ENCODE results near the gene TBC1D5. TPM values are rescaled to one million over a fixed set of nuclear protein-coding genes. Genes with fewer than 3 reads are reported as not detected.

TBC1D5 gene
- total RNA-seq, 8 experiments from 2014 or later: 42.7 to 85.9 (median 53.3) TPM

DNA sequence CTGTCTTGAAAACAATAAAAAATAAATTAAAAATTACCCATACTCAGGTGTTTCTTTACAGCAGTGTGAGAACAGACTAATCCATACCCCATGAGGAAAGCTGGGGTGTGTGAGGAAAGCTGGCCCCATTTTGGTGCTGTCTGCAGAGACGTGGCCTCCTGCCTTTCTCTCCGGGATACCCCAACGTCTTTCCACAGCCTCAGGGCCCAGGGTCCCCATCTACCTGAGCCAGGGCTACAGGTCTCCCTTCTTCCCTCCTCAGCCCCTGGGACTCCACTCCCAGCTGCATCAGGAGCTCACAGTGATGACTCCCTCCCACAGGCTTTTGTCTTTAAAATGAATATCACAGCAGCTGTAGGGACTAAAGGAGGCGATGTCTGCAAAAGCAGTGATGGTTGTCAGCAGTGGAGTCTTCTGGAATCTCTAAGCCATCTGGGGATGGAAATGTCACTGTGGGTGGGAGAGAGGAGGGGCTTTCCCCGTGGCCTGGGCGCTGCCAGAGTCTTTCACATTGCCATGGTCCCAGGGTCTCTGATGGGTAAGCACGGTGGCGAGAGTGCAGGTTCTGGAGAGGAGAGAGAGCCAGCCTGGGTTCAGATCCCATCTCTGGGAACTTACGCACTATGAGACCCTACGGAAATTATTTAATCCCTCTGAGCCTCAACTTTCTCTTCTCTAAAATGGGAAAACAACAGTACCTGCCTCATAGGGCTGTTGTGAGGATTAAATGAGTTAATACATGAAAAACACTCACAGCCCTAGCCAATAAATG is 598.4 kb downstream of the TBC1D5 start:
- ATAC-seq (replicated peaks in 6 of 8): no peak

DNA sequence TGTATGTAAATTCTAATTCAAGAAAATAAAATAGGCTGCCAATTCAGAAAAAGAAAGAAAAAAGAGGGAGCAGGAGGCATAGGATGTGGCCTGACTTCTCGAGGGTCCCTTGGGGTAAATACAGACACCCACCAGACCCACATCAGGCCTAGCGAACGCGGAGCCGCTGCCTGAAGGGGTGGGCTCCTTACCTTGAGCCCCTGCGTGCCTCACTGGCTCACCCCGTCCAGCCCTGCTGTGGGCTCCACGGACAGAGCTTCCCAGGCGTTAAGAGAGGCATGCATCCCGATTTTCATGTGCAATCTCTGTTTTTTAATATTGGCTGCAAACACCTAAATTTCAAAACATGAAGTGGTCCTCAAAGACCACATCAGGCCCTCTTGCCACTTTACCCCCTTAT is 599.9 kb downstream of the TBC1D5 start:
- in situ Hi-C loops (cut with MboI; ENCODE audit: low pct_unique_long_range_greater_than_20kb in 2 of 9, low sequenced_read_pairs in 9 of 9, unreplicated experiment in 9 of 9): no loop called here
- Histone ChIP-seq H3K4me1 (replicated peaks in 1 of 2) (no peaks in the 10 kb centered on the region), H3K27ac (no peak overlapping the region), H3K4me3 (no peak overlapping the region)
- 45 to 100% (median 96%) methylated on average over 1 to 6 of the region's 10 CpGs; no CpG with 5 or more reads in 5 of the 10 experiments for WGBS, 10 experiments
- no peak for ATAC-seq (replicated peaks in 6 of 8)

More for the DNA sequence above, 598.4 kb downstream of the TBC1D5 start:
- 58 to 100% (median 76%) methylated on average over 1 to 7 of the region's 10 CpGs; no CpG with 5 or more reads in 4 of the 10 experiments for WGBS, 10 experiments
- H3K4me3 ChIP-seq: no peak overlapping the region
- no peak overlapping the region for H3K27ac ChIP-seq
- in situ Hi-C loops (cut with MboI; ENCODE audit: low pct_unique_long_range_greater_than_20kb in 2 of 9, low sequenced_read_pairs in 9 of 9, unreplicated experiment in 9 of 9): no loop called here
- H3K4me1 ChIP-seq (replicated peaks in 1 of 2): no peaks in the 10 kb centered on the region

DNA sequence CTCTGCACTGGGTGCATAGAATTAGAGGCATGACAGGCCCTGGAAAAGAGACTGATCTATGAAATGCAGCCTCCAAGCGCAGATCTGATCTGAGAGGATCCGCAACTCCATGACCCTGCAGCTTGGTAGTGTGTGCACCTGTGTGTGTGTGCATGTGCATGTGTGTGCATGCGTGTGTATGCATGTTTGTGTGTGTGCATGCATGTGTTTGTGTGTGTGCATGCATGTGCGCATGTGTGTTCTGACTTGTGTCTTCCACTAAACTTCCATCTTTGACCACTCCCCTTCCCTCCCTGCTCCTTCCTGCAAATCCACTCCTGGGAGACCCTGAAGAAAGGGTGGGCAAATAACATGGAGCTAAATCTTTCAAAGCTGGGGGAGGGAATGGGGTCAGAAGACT is 600.7 kb downstream of the TBC1D5 start:
- no peak for ATAC-seq (replicated peaks in 6 of 8)
- peaks cover under 1 to 1% of the 10 kb centered on the region in 2 donors for H3K4me1 ChIP-seq (replicated peaks in 1 of 2)
- H3K4me3 ChIP-seq: no peak overlapping the region
- 72 to 100% (median 100%) methylated on average over 2 to 4 of the region's 4 CpGs; no CpG with 5 or more reads in 5 of the 10 experiments for WGBS, 10 experiments
- in situ Hi-C loops (cut with MboI; ENCODE audit: low pct_unique_long_range_greater_than_20kb in 2 of 9, low sequenced_read_pairs in 9 of 9, unreplicated experiment in 9 of 9): no loop called here
- H3K27ac ChIP-seq: no peak overlapping the region

DNA sequence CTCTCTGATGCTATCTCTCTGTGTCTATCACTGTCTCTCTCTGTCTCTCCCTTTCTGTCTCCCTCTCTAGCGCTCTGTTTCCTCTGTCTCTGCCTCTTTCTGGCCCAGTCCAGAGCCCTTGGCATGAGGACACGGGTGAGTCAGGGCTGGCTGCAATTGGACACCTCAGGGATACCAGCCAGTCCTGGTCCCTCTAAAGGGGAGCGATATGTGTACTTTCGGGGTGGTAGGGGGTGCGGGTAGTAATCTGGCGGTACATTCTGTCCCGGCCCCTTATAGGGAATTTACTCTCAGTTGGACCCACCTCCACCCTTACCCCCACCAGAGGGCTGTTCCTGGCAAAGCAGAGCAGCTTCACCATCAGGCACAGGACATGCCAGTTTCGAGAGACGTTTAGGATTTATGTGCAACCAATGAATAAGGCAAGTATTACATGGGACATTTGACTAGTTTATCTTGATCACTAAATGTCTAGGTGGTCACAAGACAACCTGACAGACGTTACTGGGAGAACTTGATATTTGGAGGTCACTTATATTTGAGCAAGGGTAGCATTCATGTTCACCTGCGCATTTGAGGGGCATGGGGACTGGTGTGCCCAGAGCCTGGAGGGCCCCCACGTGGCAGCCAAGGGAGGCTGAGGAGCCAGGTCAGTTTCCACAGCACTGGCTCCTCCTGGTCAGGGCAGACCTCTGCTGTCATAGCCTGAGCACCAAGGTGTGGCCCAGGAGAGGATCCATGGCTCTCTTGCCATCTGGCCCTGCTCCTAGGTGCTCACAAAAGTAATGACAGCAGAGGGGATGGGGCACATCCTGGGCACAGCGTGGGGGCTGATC is 601.5 kb downstream of the TBC1D5 start:
- H3K4me3 ChIP-seq: no peak overlapping the region
- H3K4me1 ChIP-seq (replicated peaks in 1 of 2): peaks cover 5 to 10% of the 10 kb centered on the region in 2 donors
- in situ Hi-C loops (cut with MboI; ENCODE audit: low pct_unique_long_range_greater_than_20kb in 2 of 9, low sequenced_read_pairs in 9 of 9, unreplicated experiment in 9 of 9): no loop called here
- no peak overlapping the region for H3K27ac ChIP-seq
- 23 to 100% (median 75%) methylated on average over 1 to 5 of the region's 13 CpGs for WGBS, 10 experiments
- peak in 1 of 8 experiments; percentile 19 for ATAC-seq (replicated peaks in 6 of 8)

DNA sequence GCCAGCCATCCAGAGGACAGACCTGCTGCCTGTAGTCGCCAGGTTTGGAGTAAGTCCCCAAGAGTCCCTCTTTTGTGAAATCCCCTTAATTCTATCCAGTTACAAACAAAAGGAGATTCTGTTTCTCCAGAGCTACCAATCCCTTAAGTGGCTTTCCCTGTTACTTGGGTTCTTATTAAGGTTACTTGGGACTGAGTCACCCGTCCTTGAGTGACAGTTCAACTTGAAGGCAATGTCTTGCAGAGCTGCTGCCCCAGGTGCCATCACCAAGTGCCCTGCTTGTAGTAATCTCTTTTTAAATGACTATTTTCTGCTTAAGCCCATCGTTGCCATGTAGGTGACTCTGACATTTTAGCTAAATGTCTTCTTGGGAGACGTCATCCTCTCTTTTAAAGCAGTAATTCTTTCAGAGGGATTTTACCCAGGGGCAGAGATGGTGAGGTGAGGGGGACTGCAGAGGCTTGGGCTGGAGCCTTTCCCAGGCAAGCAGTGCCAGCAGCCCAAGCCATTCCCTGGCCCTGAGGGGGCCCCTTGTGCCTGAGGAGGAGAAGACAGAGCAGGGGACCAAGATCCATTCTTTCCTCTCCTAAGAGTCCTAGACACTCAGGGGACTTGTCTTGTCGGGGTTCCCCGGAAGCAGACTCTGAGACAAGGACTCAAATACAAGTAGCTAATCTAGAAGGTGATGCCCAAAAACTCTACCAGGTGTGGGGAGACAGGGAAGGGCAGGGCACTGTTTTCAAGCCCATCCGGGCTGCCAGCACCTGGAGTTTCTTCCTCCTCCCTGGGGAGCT is 604.0 kb downstream of the TBC1D5 start:
- WGBS, 10 experiments: 0 to 100% (median 78%) methylated on average over 1 to 6 of the region's 7 CpGs; no CpG with 5 or more reads in 4 of the 10 experiments
- Histone ChIP-seq H3K4me1 (replicated peaks in 1 of 2) (peaks cover 5 to 12% of the 10 kb centered on the region in 2 donors), H3K4me3 (no peak overlapping the region), H3K27ac (no peak overlapping the region)
- ATAC-seq (replicated peaks in 6 of 8): no peak
- in situ Hi-C loops (cut with MboI; ENCODE audit: low pct_unique_long_range_greater_than_20kb in 2 of 9, low sequenced_read_pairs in 9 of 9, unreplicated experiment in 9 of 9): no loop called here

GRCh38 chr3:17137321-17137826 is 605.1 kb downstream of the TBC1D5 start:
- WGBS, 10 experiments: 46 to 100% methylated on average over 1 to 4 of the region's 5 CpGs; no CpG with 5 or more reads in 8 of the 10 experiments
- Histone ChIP-seq H3K27ac (no peak overlapping the region), H3K4me3 (no peak overlapping the region), H3K4me1 (replicated peaks in 1 of 2) (peaks cover 5 to 12% of the 10 kb centered on the region in 2 donors)
- ATAC-seq (replicated peaks in 6 of 8): no peak
- in situ Hi-C loops (cut with MboI; ENCODE audit: low pct_unique_long_range_greater_than_20kb in 2 of 9, low sequenced_read_pairs in 9 of 9, unreplicated experiment in 9 of 9): no loop called here

- Histone ChIP-seq H3K27ac (peak overlapping the region; percentile 29 to 63), H3K4me3 (no peak overlapping the region), H3K4me1 (replicated peaks in 1 of 2) (peaks cover 5 to 12% of the 10 kb centered on the region in 2 donors)
- in situ Hi-C loops (cut with MboI; ENCODE audit: low pct_unique_long_range_greater_than_20kb in 2 of 9, low sequenced_read_pairs in 9 of 9, unreplicated experiment in 9 of 9): no loop called here
- ATAC-seq (replicated peaks in 6 of 8): peak in 5 of 8 experiments; percentile 59 to 95 (median 89)
- WGBS, 10 experiments: 0 to 80% (median 8%) methylated on average over 1 to 6 of the region's 11 CpGs; no CpG with 5 or more reads in 5 of the 10 experiments
Measured at GRCh38 chr3:17136136-17136721, 606.2 kb downstream of the TBC1D5 start.

GRCh38 chr3:17135696-17136095 is 606.7 kb downstream of the TBC1D5 start:
- H3K4me1 ChIP-seq (replicated peaks in 1 of 2): peaks cover 5 to 12% of the 10 kb centered on the region in 2 donors
- ATAC-seq (replicated peaks in 6 of 8): peak in 2 of 8 experiments; percentile 20 to 45
- in situ Hi-C loops (cut with MboI; ENCODE audit: low pct_unique_long_range_greater_than_20kb in 2 of 9, low sequenced_read_pairs in 9 of 9, unreplicated experiment in 9 of 9): no loop called here
- no peak overlapping the region for H3K4me3 ChIP-seq
- peak overlapping the region; percentile 29 to 63 for H3K27ac ChIP-seq

- WGBS, 10 experiments: 77 to 100% (median 92%) methylated on average over 1 to 11 of the region's 19 CpGs
- Histone ChIP-seq H3K4me1 (replicated peaks in 1 of 2) (peaks cover 5 to 12% of the 10 kb centered on the region in 2 donors), H3K27ac (no peak overlapping the region), H3K4me3 (no peak overlapping the region)
- no peak for ATAC-seq (replicated peaks in 6 of 8)
- in situ Hi-C loops (cut with MboI; ENCODE audit: low pct_unique_long_range_greater_than_20kb in 2 of 9, low sequenced_read_pairs in 9 of 9, unreplicated experiment in 9 of 9): no loop called here
Measured at GRCh38 chr3:17133632-17134545, 608.5 kb downstream of the TBC1D5 start.

DNA sequence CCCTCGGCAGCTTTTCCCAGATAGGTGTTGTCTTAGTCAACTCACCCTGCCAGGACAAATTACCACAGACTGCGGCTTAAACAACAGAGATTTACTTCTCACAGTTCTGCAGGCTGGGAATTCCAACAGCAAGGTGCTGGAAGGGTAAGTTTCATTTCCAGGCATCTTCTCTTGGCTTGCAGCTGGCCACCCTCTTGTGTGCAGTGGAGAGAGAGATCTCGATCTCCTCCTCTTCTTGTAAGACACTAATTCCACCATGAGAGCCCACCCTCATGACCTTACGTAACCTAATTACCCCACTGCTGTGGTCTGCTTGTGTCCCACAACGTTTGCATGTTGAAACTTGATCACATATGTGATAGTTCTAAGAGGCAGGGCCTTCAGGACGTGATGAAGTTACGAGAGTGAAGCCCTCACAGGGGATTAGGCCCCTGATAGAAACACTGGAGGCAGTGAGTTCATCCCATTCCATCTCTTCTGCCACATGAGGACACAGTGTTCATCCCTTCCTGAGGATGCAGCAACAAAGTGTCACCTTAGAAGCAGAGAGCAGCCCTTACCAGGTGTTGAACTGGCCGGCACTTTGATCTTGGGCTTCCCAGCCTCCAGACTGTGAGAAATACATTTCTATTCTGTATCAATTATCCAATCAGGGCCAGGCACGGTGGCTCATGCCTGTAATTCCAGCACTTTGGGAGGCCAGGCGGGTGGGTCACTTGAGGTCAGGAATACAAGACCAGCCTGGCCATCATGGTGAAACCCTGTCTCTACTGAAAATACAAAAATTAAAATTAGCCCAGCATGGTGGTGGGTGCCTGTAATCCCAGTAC is 609.9 kb downstream of the TBC1D5 start:
- no peak overlapping the region for H3K27ac ChIP-seq
- no peak overlapping the region for H3K4me3 ChIP-seq
- peaks cover 5 to 12% of the 10 kb centered on the region in 2 donors for H3K4me1 ChIP-seq (replicated peaks in 1 of 2)
- 47 to 100% (median 81%) methylated on average over 1 to 6 of the region's 10 CpGs for WGBS, 10 experiments
- in situ Hi-C loops (cut with MboI; ENCODE audit: low pct_unique_long_range_greater_than_20kb in 2 of 9, low sequenced_read_pairs in 9 of 9, unreplicated experiment in 9 of 9): no loop called here
- no peak for ATAC-seq (replicated peaks in 6 of 8)

- in situ Hi-C loops (cut with MboI; ENCODE audit: low pct_unique_long_range_greater_than_20kb in 2 of 9, low sequenced_read_pairs in 9 of 9, unreplicated experiment in 9 of 9): no loop called here
- ATAC-seq (replicated peaks in 6 of 8): no peak
- Histone ChIP-seq H3K4me3 (no peak overlapping the region), H3K4me1 (replicated peaks in 1 of 2) (peaks cover 0 to 3% of the 10 kb centered on the region in 2 donors), H3K27ac (no peak overlapping the region)
- 33 to 100% (median 93%) methylated on average over 1 to 3 of the region's 3 CpGs; no CpG with 5 or more reads in 3 of the 10 experiments for WGBS, 10 experiments
Measured at GRCh38 chr3:17130956-17131355, 611.5 kb downstream of the TBC1D5 start.

Measured in motor neuron (in vitro differentiated cells).